Natural killer cell treated with Interleukin-12 subunit alpha and Interleukin-12 subunit beta and Interleukin-15 and Interleukin-18, amount 100 ng/mL, for 72 hours (primary cell): ENCODE results near the gene SRGAP3. TPM values are rescaled to one million over a fixed set of nuclear protein-coding genes. Genes with fewer than 3 reads are reported as not detected.

ENCODE experiments used
- ATAC-seq, 2 donors: fragments of 150-1000 bp; cut with Tn5 transposase in 1 of 2; sonication (Bioruptor Pico), chemical (Tn5 transposase) in 1 of 2; 2 replicates each; pipeline ENCODE4 v1.10.0; 2021
- DNase-seq: peaks from one replicate; pipeline ENCODE4 v3.0.0; 2022; ENCODE audit warnings: low spot score
- H3K27ac Mint-ChIP-seq, 2 donors: 1 replicate in 1 of 2; 2 replicates in 1 of 2; pipeline ENCODE4 v1.8.0; 2022; ENCODE audit warnings: mixed read lengths in 2 of 2, mild to moderate bottlenecking in 1 of 2, moderate library complexity in 1 of 2
- H3K27me3 Mint-ChIP-seq, 2 donors: 1 replicate in 1 of 2; 2 replicates in 1 of 2; pipeline ENCODE4 v1.8.0; 2022; ENCODE audit warnings: mixed read lengths in 2 of 2
- H3K36me3 Mint-ChIP-seq: one replicate; pipeline ENCODE4 v1.8.0; 2022; ENCODE audit warnings: mixed read lengths
- H3K4me1 Mint-ChIP-seq, 2 donors: 1 replicate in 1 of 2; 2 replicates in 1 of 2; pipeline ENCODE4 v1.8.0; 2022; ENCODE audit warnings: low read depth in 2 of 2, mixed read lengths in 2 of 2, mild to moderate bottlenecking in 1 of 2
- H3K4me3 Mint-ChIP-seq: one replicate; pipeline ENCODE4 v1.8.0; 2022; ENCODE audit warnings: mixed read lengths
- H3K9me3 Mint-ChIP-seq: 2 replicates; pipeline ENCODE4 v1.8.0; 2022; ENCODE audit warnings: mixed read lengths
- total RNA-seq, 2 donors: library from RNA; stranded (reverse); gene quantifications; one replicate each; pipeline ENCODE4 v1.2.3, GENCODE V29; 2022

Gene SRGAP3
- total RNA-seq, 2 donors from 2014 or later = 0.33 to 1.6 TPM

DNA sequence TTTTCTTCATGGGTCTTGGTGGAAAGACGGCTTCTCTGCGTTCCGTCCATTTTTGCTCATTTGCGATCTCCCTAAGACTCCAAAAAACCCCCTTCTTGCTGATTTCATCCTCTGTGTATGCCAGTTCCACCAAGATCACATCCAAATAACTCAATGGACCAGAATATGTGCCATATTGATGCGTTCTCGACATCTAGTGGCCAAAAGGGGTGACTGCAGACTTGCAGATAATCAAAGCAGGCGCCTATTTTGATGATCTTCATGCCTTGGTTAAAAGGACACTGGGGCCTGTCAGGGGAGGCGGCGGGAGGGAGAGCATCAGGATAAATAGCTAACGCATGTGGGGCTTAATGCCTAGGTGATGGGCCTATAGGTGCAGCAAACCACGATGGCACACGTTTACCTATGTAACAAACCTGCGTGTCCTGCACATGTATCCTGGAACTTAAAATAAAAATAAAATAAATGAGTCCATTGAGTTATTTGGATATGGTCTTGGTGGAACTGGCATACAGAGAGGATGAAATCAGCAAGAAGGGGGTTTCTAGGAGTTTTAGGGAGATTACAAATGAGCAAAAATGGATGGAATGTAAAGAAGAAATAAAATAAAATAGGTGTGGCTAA lies 182.0 kb downstream of the SRGAP3 start:
- Mint-ChIP-seq H3K36me3 (peaks cover 4% of the 10 kb centered on the region), H3K4me1 (no peaks in the 10 kb centered on the region), H3K27ac (no peak overlapping the region), H3K9me3 (peaks cover 2% of the 10 kb centered on the region), H3K27me3 (peaks cover 6 to 13% of the 10 kb centered on the region in 2 donors), H3K4me3 (no peak overlapping the region)
- no peak for ATAC-seq
- DNase-seq = no peak

DNA sequence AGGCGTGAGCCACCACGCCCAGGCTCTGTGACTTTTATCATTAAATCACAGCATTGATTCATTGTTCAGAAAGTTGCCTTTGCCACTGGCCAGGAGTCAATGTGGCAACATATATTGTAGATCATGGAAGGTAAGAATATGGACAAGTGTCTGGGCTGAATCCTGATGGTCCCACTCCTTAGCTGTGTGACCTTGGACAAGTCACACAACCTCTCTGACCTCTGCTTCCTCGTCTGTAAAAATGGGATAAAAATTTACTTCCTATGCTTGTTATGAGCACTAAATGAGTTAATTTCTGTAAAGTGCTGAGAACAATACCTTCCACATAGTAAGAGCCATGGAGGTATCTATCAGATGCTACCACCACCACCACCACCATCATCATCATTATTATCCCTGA lies 182.7 kb downstream of the SRGAP3 start:
- no peak for DNase-seq
- Mint-ChIP-seq H3K27me3 (peaks cover 6 to 14% of the 10 kb centered on the region in 2 donors), H3K4me1 (no peaks in the 10 kb centered on the region), H3K9me3 (peaks cover 3% of the 10 kb centered on the region), H3K36me3 (peaks cover 6% of the 10 kb centered on the region), H3K27ac (no peak overlapping the region), H3K4me3 (no peak overlapping the region)
- ATAC-seq = no peak

DNA sequence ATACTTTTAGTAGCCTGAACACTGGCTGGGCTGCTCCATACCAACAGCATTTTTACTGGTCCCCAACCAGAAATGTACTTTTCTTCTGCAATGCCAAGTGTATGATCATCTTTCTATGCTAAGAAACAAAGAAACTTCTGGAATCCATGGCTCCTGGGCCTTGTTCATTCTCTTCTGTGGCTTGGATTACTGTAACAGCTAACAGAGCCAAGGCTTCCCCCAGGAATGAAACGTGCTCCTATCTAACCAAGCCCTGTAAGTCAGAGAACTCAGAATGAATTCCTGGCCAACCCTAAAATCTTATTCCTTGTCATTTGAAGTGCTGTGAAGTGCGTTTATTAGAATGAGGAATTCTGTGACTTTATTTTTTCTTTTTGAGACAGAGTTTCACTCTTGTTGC lies 183.3 kb downstream of the SRGAP3 start:
- ATAC-seq = no peak
- H3K36me3 Mint-ChIP-seq = peaks cover 6% of the 10 kb centered on the region
- H3K9me3 Mint-ChIP-seq = peaks cover 3% of the 10 kb centered on the region
- H3K27me3 Mint-ChIP-seq = peaks cover 6 to 13% of the 10 kb centered on the region in 2 donors
- DNase-seq = no peak
- no peaks in the 10 kb centered on the region for H3K4me1 Mint-ChIP-seq
- H3K27ac Mint-ChIP-seq = no peak overlapping the region
- H3K4me3 Mint-ChIP-seq = no peak overlapping the region

DNA sequence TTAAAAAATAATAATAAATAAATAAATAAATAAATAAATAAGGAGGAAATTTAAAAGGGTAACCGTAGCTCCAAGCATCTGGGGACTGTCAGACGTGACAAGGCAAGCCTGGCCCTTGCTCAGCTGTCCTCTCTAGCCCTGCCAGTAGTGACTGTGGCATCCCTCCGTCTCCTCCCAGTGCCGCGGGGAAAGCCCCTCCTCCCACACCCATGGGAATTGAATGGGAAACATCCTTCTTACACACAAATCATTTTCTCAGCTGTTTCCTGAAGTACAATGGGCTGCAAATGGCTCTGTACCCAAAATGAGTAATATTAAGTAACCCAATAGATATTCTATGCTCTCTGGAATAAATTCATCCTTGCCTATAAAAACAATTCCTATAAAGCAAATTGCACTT lies 184.6 kb downstream of the SRGAP3 start:
- Mint-ChIP-seq H3K27ac (no peak overlapping the region), H3K4me1 (no peaks in the 10 kb centered on the region), H3K27me3 (peaks cover 4 to 5% of the 10 kb centered on the region in 2 donors), H3K4me3 (no peak overlapping the region), H3K36me3 (peaks cover 6% of the 10 kb centered on the region), H3K9me3 (peaks cover 3% of the 10 kb centered on the region)
- DNase-seq = no peak
- no peak for ATAC-seq

DNA sequence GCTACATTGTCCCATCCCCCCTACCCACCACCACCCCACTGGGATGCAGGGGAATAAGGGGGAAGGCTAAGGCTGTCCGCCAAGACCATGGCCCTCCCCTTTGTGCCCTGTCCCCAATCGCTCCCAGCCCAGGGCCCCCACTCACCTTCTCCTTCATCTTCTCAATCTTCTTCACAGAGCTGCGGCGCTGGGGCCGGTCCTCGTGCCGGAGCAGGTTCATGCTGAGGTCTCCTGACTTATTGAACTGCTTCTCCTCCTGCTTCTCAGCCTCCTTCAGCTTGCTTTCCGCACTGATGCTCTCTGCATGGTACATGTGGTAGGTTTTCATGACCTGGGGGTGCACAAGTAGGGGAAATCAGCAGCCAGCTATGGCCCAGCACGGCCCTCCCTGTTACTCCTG lies 185.2 kb downstream of the SRGAP3 start:
- Mint-ChIP-seq H3K9me3 (peaks cover 3% of the 10 kb centered on the region), H3K4me3 (no peak overlapping the region), H3K36me3 (peaks cover 6% of the 10 kb centered on the region), H3K4me1 (no peaks in the 10 kb centered on the region), H3K27me3 (peaks cover 4 to 5% of the 10 kb centered on the region in 2 donors), H3K27ac (no peak overlapping the region)
- ATAC-seq = no peak
- no peak for DNase-seq

DNA sequence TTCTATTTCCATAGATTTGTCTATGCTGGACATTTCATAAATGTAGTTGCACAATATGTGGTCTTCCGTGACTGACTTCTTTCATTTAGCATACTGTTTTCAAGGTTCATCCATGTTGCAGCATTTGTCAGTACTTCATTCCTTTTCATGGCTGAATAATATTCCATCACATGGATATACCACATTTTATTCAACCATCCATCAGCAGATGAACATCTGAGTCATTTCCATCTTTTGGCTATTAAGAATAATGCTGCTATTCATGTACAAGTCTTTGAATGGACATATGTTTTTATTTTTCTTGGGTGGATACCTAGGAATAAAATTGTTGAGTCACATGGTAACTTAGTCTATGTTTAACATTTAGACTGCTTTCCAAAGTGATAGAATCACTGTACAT lies 186.9 kb downstream of the SRGAP3 start:
- peaks cover 3% of the 10 kb centered on the region for H3K9me3 Mint-ChIP-seq
- H3K36me3 Mint-ChIP-seq = peaks cover 6% of the 10 kb centered on the region
- H3K4me1 Mint-ChIP-seq = no peaks in the 10 kb centered on the region
- peaks cover 4 to 5% of the 10 kb centered on the region in 2 donors for H3K27me3 Mint-ChIP-seq
- H3K27ac Mint-ChIP-seq = no peak overlapping the region
- no peak for ATAC-seq
- no peak for DNase-seq
- no peak overlapping the region for H3K4me3 Mint-ChIP-seq

DNA sequence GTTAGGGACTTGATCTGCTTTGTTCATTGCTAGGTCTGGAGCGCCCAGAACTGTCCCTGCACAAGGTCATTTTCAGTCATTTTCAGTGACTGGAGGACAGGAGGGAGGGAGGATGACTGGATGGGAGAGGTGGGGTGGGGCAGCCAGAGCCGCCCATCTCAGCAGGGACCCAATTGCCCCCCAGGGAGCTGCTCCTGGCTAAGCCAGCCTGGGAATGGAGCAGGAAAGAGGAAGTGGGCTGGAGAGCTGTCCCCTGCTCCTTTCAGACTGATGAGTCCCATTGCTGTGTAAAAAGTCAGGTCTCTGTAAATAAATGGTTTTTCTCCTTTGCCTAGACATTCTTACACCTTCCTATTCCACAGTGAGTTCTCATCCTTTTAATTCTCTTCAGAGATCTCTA lies 187.8 kb downstream of the SRGAP3 start:
- Mint-ChIP-seq H3K9me3 (peaks cover 3% of the 10 kb centered on the region), H3K27me3 (peaks cover 4 to 5% of the 10 kb centered on the region in 2 donors), H3K27ac (no peak overlapping the region), H3K36me3 (peaks cover 6% of the 10 kb centered on the region), H3K4me3 (no peak overlapping the region), H3K4me1 (no peaks in the 10 kb centered on the region)
- DNase-seq (no peak), ATAC-seq (no peak)

DNA sequence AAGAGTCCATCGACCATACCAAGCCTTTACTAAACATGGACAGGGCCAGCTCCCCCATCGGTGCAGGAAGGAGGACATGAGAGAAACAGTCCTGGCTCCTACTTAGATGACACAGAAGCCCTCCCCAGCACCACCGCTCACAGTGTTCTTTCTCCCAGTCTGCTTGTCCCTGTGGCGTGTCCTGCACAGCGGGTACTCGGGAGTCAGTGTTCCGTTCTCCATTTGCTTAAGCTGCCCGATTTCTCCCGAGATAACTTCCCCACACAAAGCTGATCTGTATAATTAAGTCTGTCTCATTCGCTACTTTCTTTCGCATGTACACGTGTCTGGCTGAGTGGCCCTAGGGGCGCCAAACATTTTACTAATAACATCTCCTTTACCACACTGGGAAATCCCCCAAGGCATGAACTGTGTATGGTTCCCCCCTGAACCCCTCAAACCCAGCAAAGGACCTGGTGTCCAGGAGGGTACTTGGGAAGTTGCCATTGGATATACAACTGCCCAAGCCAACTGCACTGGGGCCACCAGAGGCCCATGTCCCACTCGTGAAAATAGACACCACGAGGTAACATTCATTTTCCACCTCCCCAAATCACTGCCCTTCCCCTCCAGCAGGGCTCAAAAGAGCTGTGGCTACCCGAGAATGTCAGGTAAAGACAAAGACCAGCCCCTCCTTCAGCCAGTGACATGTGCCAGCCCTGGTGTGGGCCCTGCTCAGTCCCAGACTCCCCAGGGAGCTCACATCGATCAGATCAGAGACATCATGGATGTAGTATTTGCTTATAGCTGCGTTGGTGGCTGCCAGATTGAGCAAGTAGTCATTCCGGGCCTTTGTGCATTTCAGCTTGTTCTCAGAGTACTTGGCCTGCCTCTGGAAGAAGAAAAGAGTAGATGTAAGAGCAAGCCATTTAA lies 189.7 kb downstream of the SRGAP3 start:
- Mint-ChIP-seq H3K27me3 (peaks cover 4 to 5% of the 10 kb centered on the region in 2 donors), H3K9me3 (peaks cover 3% of the 10 kb centered on the region), H3K27ac (no peak overlapping the region), H3K4me1 (no peaks in the 10 kb centered on the region), H3K4me3 (no peak overlapping the region), H3K36me3 (peaks cover 6% of the 10 kb centered on the region)
- DNase-seq = no peak
- no peak for ATAC-seq

DNA sequence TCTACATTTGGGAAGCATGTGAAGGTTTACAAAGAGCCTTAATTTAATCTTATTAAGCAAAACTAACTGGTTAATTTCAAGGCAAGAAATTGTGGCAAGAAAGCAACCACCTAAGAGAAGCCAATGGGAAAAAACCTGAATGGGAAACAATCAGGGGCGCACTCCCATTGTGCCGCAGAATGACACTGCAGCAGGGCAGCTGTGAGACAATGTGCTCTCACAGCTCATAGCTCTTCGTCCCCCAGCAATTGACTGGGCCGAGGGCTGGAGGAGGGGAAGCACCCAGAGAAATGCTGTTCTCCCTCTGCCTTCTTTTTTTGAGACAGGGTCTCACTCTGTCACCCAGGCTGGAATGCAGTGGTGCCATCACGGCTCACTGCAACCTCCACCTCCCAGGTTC lies 192.9 kb downstream of the SRGAP3 start:
- Mint-ChIP-seq H3K36me3 (no peaks in the 10 kb centered on the region), H3K27me3 (no peaks in the 10 kb centered on the region), H3K9me3 (no peaks in the 10 kb centered on the region), H3K4me3 (no peak overlapping the region), H3K27ac (no peak overlapping the region), H3K4me1 (no peaks in the 10 kb centered on the region)
- no peak for DNase-seq
- ATAC-seq = no peak

DNA sequence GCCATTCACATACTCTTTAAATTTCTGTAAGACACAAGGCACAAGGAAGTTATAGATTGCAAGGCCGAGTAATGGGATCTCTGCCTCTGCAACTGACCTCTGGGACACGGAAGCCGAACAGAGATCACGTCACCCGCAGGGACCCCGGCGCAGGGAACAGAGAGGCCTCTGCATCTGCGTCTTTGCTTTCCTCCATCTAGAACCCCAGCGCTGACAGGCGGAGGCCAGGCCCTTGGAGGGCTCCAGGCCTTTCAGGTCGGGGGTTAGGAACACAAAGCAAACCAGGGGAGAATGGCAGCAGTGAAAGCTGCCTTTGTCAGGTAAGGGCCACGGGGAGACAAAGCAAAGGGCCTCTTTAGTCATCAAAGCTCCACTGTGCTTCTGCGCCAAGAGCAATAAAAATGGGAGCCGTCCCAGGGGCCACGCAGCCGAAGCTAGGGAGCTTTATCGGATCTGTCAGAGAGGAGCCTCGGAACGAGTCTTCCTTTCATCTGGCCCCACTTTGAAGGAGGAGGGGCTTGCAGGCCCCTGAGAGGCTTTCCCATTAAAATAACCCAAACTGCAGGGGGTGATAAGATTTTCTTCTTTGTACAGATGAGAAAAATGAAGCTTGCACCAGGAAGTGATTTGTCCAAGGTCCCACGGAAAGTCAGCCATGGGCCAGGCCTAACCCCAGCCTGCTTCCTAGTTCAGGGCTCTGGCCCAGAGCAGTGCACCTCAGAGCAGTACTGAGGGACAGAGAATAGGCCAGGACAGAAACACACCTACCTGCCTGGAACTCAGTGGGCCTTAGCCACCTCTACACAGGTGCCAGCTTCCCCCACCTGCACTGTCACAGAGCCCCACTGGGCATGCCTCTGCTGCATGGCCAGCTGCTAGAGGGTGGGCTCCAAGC lies 201.7 kb downstream of the SRGAP3 start:
- DNase-seq (no peak), ATAC-seq (peak in 1 of 2 donors; percentile 44)
- Mint-ChIP-seq H3K27me3 (no peaks in the 10 kb centered on the region), H3K4me1 (no peaks in the 10 kb centered on the region), H3K36me3 (no peaks in the 10 kb centered on the region), H3K27ac (no peak overlapping the region), H3K9me3 (no peaks in the 10 kb centered on the region), H3K4me3 (no peak overlapping the region)

DNA sequence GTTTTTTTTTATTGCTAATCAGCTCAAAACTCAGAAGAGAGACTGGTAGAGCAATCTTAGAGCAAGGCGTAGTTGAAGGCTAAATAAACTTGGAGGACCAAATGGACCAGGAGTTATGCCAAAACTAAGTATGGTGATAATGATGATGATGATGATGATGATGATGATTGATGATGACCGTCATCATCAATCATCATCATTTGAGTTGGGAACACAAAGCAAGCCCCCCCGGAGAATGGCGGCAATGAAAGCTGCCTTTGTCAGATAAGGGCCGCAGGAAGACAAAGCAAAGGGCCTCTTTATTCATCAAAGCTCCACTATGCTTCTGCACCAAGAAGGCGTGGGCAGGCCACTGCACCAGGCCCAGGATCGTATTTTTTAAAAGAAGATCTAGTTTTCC lies 204.1 kb downstream of the SRGAP3 start:
- H3K27me3 Mint-ChIP-seq = no peaks in the 10 kb centered on the region
- no peak overlapping the region for H3K4me3 Mint-ChIP-seq
- H3K36me3 Mint-ChIP-seq = no peaks in the 10 kb centered on the region
- ATAC-seq (no peak), DNase-seq (no peak)
- H3K4me1 Mint-ChIP-seq = no peaks in the 10 kb centered on the region
- no peaks in the 10 kb centered on the region for H3K9me3 Mint-ChIP-seq
- no peak overlapping the region for H3K27ac Mint-ChIP-seq

DNA sequence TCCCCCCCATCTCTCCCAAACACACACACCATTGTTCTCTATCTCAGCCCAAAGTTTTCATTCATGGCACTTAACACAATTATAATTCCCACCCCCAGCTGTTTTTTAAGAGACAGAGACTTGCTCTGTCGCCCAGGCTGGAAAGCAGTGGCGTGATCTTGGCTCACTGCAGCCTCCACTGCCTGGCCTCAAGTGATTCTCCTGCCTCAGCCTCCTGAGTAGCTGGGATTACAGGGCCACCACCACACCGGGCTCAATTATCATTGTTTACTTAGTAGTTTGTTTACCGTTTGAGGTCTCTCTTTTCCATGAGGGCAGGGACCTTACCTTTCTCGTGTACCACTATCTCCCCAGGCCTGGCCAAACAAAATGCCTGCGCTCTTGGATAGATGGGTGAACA lies 206.4 kb downstream of the SRGAP3 start:
- H3K4me1 Mint-ChIP-seq = no peaks in the 10 kb centered on the region
- H3K9me3 Mint-ChIP-seq = no peaks in the 10 kb centered on the region
- no peak for DNase-seq
- H3K4me3 Mint-ChIP-seq = no peak overlapping the region
- no peaks in the 10 kb centered on the region for H3K36me3 Mint-ChIP-seq
- no peak for ATAC-seq
- no peaks in the 10 kb centered on the region for H3K27me3 Mint-ChIP-seq
- H3K27ac Mint-ChIP-seq = no peak overlapping the region

DNA sequence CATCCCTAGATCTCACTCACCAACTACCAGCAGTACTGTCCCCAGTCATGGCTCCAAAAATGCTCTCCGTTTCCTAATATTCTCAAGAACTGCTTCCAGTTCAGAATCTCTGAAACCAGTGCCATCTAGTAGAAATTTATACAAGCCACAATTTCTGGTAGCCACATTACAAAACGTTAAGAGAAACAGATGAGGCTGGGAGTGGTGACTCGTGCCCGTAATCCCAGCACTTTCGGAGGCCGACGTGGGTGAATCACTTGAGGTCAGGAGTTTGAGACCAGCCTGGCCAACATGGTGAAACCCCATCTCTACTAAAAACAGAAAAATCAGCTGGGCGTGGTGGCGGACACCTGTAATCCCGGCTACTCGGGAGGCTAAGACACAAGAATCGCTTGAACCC lies 207.8 kb downstream of the SRGAP3 start:
- no peak for DNase-seq
- Mint-ChIP-seq H3K27ac (no peak overlapping the region), H3K9me3 (no peaks in the 10 kb centered on the region), H3K36me3 (no peaks in the 10 kb centered on the region), H3K4me3 (no peak overlapping the region), H3K27me3 (no peaks in the 10 kb centered on the region), H3K4me1 (no peaks in the 10 kb centered on the region)
- no peak for ATAC-seq

DNA sequence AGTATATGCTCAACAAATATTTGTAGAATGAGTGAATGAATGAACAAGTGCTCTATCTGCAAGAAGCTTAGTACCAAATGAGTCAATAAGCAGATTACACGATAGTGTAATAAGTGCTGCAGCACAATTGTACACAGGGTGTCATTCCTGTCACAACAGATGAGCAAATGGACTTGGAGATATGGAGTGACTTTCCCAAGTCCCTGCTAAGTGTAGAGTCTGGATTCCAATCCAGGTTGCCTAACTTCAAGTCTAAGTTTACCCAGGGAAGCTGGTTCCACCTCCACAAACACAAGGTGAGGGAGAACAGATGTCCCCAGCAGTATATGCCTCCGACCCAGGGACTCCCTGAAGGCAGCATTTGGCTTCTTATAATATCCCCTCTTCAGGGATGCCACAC lies 208.4 kb downstream of the SRGAP3 start:
- no peaks in the 10 kb centered on the region for H3K4me1 Mint-ChIP-seq
- H3K9me3 Mint-ChIP-seq = no peaks in the 10 kb centered on the region
- H3K27ac Mint-ChIP-seq = no peak overlapping the region
- H3K27me3 Mint-ChIP-seq = no peaks in the 10 kb centered on the region
- ATAC-seq (no peak), DNase-seq (no peak)
- no peak overlapping the region for H3K4me3 Mint-ChIP-seq
- no peaks in the 10 kb centered on the region for H3K36me3 Mint-ChIP-seq
